ENCODE data around the gene ARL4C. TPM values are rescaled to one million over a fixed set of nuclear protein-coding genes. Genes with fewer than 3 reads are reported as not detected.
"Not testable (repeated sequence)": the region's sequence is repeated elsewhere in the genome, so short reads cannot be mapped to it uniquely, and the experiment has no call there.

The ARL4C gene
- total RNA-seq, 1 donor from 2014 or later, result 66.3 TPM

DNA sequence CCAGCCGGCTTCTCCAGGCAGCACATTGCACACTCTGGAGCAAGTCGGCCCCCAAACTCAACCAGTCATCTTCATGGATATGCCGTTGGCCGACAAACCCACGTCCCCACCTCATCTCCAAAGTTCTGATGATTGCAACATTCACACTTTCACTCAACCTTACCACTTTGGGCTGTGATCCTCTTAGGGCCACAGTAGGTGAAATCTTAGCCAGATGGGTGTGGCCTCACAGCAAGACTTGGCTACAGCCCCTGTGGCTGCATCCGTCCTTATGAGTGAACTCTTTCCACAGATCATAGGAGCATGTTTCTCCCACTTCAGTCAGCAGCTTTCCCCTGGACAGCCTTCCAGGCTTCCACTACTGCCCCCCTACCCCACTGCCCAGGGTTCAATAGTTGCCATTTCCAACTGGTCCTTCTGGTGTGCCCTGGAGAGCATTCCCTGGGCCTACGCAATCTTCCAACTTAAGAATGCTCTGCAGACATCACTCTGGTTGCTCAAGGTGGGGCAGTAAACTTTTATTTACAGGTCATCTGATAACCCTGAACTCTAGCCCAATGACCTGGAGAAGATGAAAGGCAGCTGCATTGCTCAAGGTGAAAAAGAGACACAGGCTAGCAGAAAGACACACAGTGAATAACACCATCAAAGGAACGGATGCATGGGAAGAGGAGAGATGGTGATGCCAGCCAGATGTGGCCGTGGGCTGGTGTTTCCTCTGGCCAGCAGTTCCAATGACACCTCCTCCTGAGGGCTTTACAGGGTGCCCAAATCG, 34.5 kb downstream of the ARL4C start:
- no peak for DNase-seq (ENCODE audit: low spot score)
- Mint-ChIP-seq H3K4me1 (ENCODE audit: low read depth) (peaks cover 79% of the 10 kb centered on the region), H3K27ac (no peak overlapping the region), H3K36me3 (ENCODE audit: low read depth) (peaks cover 15% of the 10 kb centered on the region), H3K9me3 (peaks cover 21% of the 10 kb centered on the region), H3K4me3 (peak overlapping the region; percentile 8), H3K27me3 (ENCODE audit: insufficient read depth) (no peaks in the 10 kb centered on the region)
- intact Hi-C loops (cut with micrococcal nuclease), result no loop called here

DNA sequence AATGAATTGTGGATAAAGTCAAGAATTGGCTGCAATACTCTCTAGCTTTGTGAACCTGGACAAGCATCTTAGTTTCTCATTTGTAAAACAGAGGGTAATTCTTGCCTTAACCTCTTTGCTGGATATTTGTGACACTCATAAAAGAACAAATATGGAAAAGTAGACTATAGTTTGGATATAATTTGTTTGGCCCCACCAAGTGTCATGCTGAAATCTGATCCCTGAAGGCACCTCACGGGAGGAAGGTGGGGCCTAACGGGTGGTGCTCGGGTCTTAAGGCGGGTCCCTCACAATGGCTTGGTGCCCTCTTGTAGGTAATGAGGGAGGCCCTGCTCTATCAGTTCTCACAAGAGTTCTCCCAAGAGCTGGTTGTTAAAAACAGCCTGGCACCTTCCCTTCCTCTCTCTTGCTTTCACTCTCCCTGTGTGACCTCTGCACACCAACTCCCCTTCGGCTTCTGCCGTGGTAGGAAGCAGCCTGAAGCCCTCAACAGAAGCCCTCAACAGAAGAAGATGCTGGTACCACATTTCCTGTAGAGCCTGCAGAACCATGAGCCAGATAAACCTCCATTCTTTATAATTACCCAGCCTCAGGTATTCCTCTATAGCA, 37.4 kb downstream of the ARL4C start:
- intact Hi-C loops (cut with micrococcal nuclease), result no loop called here
- peak overlapping the region; percentile 49 for H3K4me3 Mint-ChIP-seq

DNA sequence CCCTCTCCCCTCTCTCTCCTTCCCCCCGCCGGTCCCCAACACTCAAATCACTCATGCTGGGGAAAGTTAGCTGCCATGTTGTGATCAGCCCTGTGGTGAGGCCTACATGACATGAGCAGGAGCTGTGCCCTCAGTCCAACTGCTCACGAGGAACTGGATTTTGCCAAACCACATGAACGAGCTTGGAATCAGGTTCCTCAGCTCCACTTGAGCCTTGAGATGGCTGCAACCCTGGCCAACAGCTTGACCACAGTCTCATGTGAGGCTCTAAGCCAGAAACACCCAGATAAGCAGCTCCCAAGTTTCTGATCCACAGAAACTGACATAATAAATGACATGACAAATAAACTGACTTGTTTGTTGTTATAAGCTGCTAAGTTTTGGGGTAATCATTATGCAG, 38.4 kb downstream of the ARL4C start:
- H3K4me3 Mint-ChIP-seq, result no peak overlapping the region
- intact Hi-C loops (cut with micrococcal nuclease), result no loop called here
- peak overlapping the region; percentile 19 for H3K27ac Mint-ChIP-seq
- no peaks in the 10 kb centered on the region for H3K27me3 Mint-ChIP-seq (ENCODE audit: insufficient read depth)
- peaks cover 78% of the 10 kb centered on the region for H3K4me1 Mint-ChIP-seq (ENCODE audit: low read depth)
- H3K36me3 Mint-ChIP-seq (ENCODE audit: low read depth), result peaks cover 24% of the 10 kb centered on the region
- no peak for DNase-seq (ENCODE audit: low spot score)
- peaks cover 16% of the 10 kb centered on the region for H3K9me3 Mint-ChIP-seq

More for the DNA sequence above, 37.4 kb downstream of the ARL4C start:
- Mint-ChIP-seq H3K27me3 (ENCODE audit: insufficient read depth) (no peaks in the 10 kb centered on the region), H3K9me3 (peaks cover 16% of the 10 kb centered on the region), H3K36me3 (ENCODE audit: low read depth) (peaks cover 25% of the 10 kb centered on the region), H3K27ac (peak overlapping the region; percentile 80), H3K4me1 (ENCODE audit: low read depth) (peaks cover 84% of the 10 kb centered on the region)
- DNase-seq (ENCODE audit: low spot score), result no peak

- Mint-ChIP-seq H3K36me3 (ENCODE audit: low read depth) (peaks cover 24% of the 10 kb centered on the region), H3K27me3 (ENCODE audit: insufficient read depth) (no peaks in the 10 kb centered on the region), H3K27ac (peak overlapping the region; percentile 13), H3K4me3 (no peak overlapping the region), H3K9me3 (peaks cover 16% of the 10 kb centered on the region), H3K4me1 (ENCODE audit: low read depth) (peaks cover 79% of the 10 kb centered on the region)
- no peak for DNase-seq (ENCODE audit: low spot score)
- intact Hi-C loops (cut with micrococcal nuclease), result no loop called here
Observed at GRCh38 chr2:234457421-234457820, 39.5 kb downstream of the ARL4C start.

DNA sequence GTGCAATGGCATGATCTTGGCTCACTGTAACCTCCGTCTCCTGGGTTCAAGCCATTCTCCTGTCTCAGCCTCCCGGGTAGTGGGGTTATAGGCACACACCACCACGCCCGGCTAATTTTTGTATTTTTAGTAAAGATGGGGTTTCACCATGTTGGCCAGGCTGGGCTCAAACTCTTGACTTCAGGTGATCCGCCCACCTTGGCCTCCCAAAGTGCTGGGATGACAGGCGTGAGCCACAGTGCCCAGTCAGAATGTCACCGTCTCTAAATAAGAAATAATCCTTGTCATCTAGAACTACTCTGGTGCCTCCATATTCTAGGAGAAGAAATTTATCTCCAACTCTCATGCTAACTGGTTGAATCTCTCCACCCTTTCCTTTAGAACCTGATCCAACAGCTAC, 41.6 kb downstream of the ARL4C start:
- DNase-seq (ENCODE audit: low spot score); H3K27me3 Mint-ChIP-seq (ENCODE audit: insufficient read depth): not testable (repeated sequence)
- H3K9me3 Mint-ChIP-seq, result peaks cover 16% of the 10 kb centered on the region
- H3K4me3 Mint-ChIP-seq, result peak overlapping the region; percentile 79
- intact Hi-C loops (cut with micrococcal nuclease), result loop anchor here (2.0 kb wide), 1 partner anchor 146 kb away; no protein-coding TSS in a partner anchor
- peaks cover 39% of the 10 kb centered on the region for H3K36me3 Mint-ChIP-seq (ENCODE audit: low read depth)
- peaks cover 84% of the 10 kb centered on the region for H3K4me1 Mint-ChIP-seq (ENCODE audit: low read depth)
- peak overlapping the region; percentile 90 for H3K27ac Mint-ChIP-seq

DNA sequence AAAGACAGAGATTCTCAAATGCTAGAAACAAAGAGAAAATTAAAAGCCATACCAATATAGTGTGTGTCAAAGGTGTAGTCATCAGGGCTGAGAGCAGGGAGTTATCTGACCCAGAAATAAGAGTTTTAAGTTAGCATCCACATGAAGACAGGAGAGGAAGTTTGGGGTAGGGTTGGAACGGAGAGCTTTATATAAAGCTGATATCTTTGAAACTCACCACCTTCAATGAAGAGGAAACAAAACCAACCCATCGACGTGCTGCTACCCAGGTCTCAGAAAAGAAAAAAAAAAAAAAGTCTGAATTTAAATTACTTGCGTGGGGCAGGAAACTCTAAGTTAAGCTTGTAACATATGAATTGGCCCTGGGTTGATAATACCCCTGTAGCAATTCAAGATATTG, 42.4 kb downstream of the ARL4C start:
- peaks cover 40% of the 10 kb centered on the region for H3K36me3 Mint-ChIP-seq (ENCODE audit: low read depth)
- DNase-seq (ENCODE audit: low spot score), result peak; percentile 38
- peak overlapping the region; percentile 90 for H3K27ac Mint-ChIP-seq

GRCh38 chr2:234453216-234453615, 43.7 kb downstream of the ARL4C start:
- H3K9me3 Mint-ChIP-seq, result peaks cover 9% of the 10 kb centered on the region
- H3K4me1 Mint-ChIP-seq (ENCODE audit: low read depth), result peaks cover 83% of the 10 kb centered on the region
- peaks cover 39% of the 10 kb centered on the region for H3K36me3 Mint-ChIP-seq (ENCODE audit: low read depth)
- H3K4me3 Mint-ChIP-seq, result peak overlapping the region; percentile 79
- intact Hi-C loops (cut with micrococcal nuclease), result loop anchor here (1.0 to 5.0 kb wide), 2 partner anchors 37 to 316 kb away; no protein-coding TSS in a partner anchor
- DNase-seq (ENCODE audit: low spot score), result no peak
- peaks cover 2% of the 10 kb centered on the region for H3K27me3 Mint-ChIP-seq (ENCODE audit: insufficient read depth)
- peak overlapping the region; percentile 90 for H3K27ac Mint-ChIP-seq

More for the DNA sequence above, 42.4 kb downstream of the ARL4C start:
- H3K4me3 Mint-ChIP-seq, result peak overlapping the region; percentile 79
- H3K27me3 Mint-ChIP-seq (ENCODE audit: insufficient read depth), result peaks cover 2% of the 10 kb centered on the region
- H3K4me1 Mint-ChIP-seq (ENCODE audit: low read depth), result peaks cover 83% of the 10 kb centered on the region
- intact Hi-C loops (cut with micrococcal nuclease), result loop anchor here (1.0 to 5.0 kb wide), 5 partner anchors 8 to 317 kb away; no protein-coding TSS in a partner anchor
- peaks cover 16% of the 10 kb centered on the region for H3K9me3 Mint-ChIP-seq

DNA sequence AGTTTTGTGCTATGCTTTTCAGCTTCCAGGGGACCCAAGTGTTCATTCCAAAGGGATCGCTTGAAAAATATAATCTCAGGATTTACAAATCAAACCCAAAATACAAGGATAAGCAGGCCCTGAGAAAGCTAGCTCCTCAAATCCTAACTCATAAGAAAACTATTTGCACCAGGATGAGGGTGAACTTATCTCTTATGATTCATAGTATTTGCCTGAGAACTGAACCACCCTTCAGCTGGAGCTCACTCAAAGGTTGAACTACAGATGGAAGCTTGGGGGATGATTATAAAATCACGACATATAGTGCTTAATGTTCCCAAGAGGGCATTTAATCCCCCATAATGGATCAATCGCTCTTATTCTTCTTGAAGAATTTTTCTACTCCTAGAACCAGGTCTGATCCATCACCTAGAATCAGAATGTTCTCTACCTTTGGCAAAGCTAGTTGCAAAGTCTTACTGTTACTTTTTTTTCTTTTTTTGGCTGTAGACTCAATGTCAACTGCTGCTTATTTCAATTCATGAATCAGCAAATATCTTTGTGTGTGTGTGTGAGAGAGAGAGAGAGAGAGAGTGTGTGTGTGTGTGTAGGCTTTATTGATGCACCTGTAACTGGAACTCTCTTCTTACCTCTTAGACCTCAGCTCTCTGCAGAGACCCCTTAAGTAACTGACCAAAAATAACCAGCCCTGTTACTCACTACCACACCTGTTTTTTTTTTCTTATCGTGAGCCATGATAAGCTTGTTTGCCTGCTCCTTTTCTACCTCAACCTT, 44.8 kb downstream of the ARL4C start:
- H3K27me3 Mint-ChIP-seq (ENCODE audit: insufficient read depth), result peaks cover 2% of the 10 kb centered on the region
- peaks cover 40% of the 10 kb centered on the region for H3K36me3 Mint-ChIP-seq (ENCODE audit: low read depth)
- H3K4me1 Mint-ChIP-seq (ENCODE audit: low read depth), result peaks cover 88% of the 10 kb centered on the region
- H3K27ac Mint-ChIP-seq, result peak overlapping the region; percentile 90
- DNase-seq (ENCODE audit: low spot score), result no peak
- intact Hi-C loops (cut with micrococcal nuclease), result loop anchor here (5.0 kb wide), 1 partner anchor 315 kb away; no protein-coding TSS in a partner anchor
- H3K4me3 Mint-ChIP-seq, result peak overlapping the region; percentile 79
- no peaks in the 10 kb centered on the region for H3K9me3 Mint-ChIP-seq

DNA sequence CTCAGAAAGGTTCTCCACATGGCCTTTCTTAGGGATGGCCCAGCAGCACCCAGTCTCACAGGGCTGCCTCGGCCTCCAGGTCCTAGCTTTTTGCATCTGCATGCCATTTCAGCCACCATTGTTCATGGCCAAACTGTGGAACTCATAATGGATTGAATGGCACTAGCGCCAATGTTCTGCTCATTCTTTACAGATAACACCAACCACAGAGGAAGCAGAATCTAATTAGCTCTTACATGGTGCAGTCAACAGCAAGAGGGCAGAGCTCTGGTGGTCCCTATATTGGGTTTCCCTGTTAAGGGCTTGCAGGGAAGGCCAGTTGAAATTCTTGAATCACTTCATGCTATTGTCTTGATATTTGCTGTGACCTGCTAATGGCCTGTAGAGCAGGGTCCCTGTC, 45.6 kb downstream of the ARL4C start:
- peaks cover 88% of the 10 kb centered on the region for H3K4me1 Mint-ChIP-seq (ENCODE audit: low read depth)
- peak overlapping the region; percentile 90 for H3K27ac Mint-ChIP-seq
- peak overlapping the region; percentile 79 for H3K4me3 Mint-ChIP-seq
- peaks cover under 1% of the 10 kb centered on the region for H3K9me3 Mint-ChIP-seq
- peaks cover 36% of the 10 kb centered on the region for H3K36me3 Mint-ChIP-seq (ENCODE audit: low read depth)
- peaks cover 2% of the 10 kb centered on the region for H3K27me3 Mint-ChIP-seq (ENCODE audit: insufficient read depth)
- intact Hi-C loops (cut with micrococcal nuclease), result loop anchor here (5.0 kb wide), 1 partner anchor 314 kb away; no protein-coding TSS in a partner anchor
- DNase-seq (ENCODE audit: low spot score), result no peak

- intact Hi-C loops (cut with micrococcal nuclease), result loop anchor here (5.0 kb wide), 1 partner anchor 313 kb away; no protein-coding TSS in a partner anchor
- no peak for DNase-seq (ENCODE audit: low spot score)
- peak overlapping the region; percentile 90 for H3K27ac Mint-ChIP-seq
- peaks cover 38% of the 10 kb centered on the region for H3K36me3 Mint-ChIP-seq (ENCODE audit: low read depth)
- H3K9me3 Mint-ChIP-seq, result peaks cover 3% of the 10 kb centered on the region
- H3K27me3 Mint-ChIP-seq (ENCODE audit: insufficient read depth), result peaks cover 2% of the 10 kb centered on the region
- peak overlapping the region; percentile 79 for H3K4me3 Mint-ChIP-seq
- H3K4me1 Mint-ChIP-seq (ENCODE audit: low read depth), result peaks cover 87% of the 10 kb centered on the region
Observed at GRCh38 chr2:234450431-234451124, 46.3 kb downstream of the ARL4C start.

- peaks cover 42% of the 10 kb centered on the region for H3K36me3 Mint-ChIP-seq (ENCODE audit: low read depth)
- peaks cover 2% of the 10 kb centered on the region for H3K27me3 Mint-ChIP-seq (ENCODE audit: insufficient read depth)
- no peak for DNase-seq (ENCODE audit: low spot score)
- peak overlapping the region; percentile 99 for H3K27ac Mint-ChIP-seq
- H3K9me3 Mint-ChIP-seq, result peaks cover 3% of the 10 kb centered on the region
- intact Hi-C loops (cut with micrococcal nuclease), result no loop called here
- H3K4me3 Mint-ChIP-seq, result peak overlapping the region; percentile 73
- H3K4me1 Mint-ChIP-seq (ENCODE audit: low read depth), result peaks cover 86% of the 10 kb centered on the region
Observed at GRCh38 chr2:234448506-234449184, 48.2 kb downstream of the ARL4C start.

All from activated T-helper 1 cell treated with anti-CD3 and anti-CD28 coated beads, Interleukin-12 subunit alpha, Interleukin-12 subunit beta, Interleukin-2, Interleukin-4 antibody, amounts not matched to agents 30 ng/mL and 10 ng/mL and 1 ng/mL, durations not matched to agents 14 hours and 24 hours and 36 hours (primary cell).